Lower leg skin (tissue), 3 donors: ENCODE data around the gene ANO8.

ENCODE experiments used
- CTCF ChIP-seq, 3 donors: fragments of 450-650 bp; IDR thresholded peaks; one replicate each; pipeline ENCODE4 v1.5.1; 2016; ENCODE audit warnings: antibody characterized with exemption in 3 of 3, mild to moderate bottlenecking in 3 of 3, moderate library complexity in 2 of 3
- POLR2A ChIP-seq, 2 donors: fragments of 450-650 bp; IDR thresholded peaks; one replicate each; pipeline ENCODE4 v1.6.1; 2016 to 2017; ENCODE audit warnings: antibody characterized with exemption in 2 of 2, mild to moderate bottlenecking in 1 of 2, moderate library complexity in 1 of 2

- TF ChIP-seq POLR2A (IDR thresholded peaks at IDR 0.05) (no peak), CTCF (IDR thresholded peaks at IDR 0.05) (no peak)
Observed at GRCh38 chr19:17337675-17338432, 3.2 kb upstream of the ANO8 start.
